ENCODE data around the gene PRSS16. TPM values are rescaled to one million over a fixed set of nuclear protein-coding genes. Genes with fewer than 3 reads are reported as not detected.

Gene PRSS16
- total and polyA plus RNA-seq, 9 of the 15 experiments (the other 6 are each of a cell fraction or from before 2014, with no cell fraction given), result 4.5 to 21.3 (median 12.1) TPM

- TF ChIP-seq STAT5A (IDR thresholded peaks at IDR 0.05; ENCODE audit: borderline replicate concordance, low read length), result peak; percentile 54
- TF ChIP-seq USF1 (CRISPR knock-in tag; IDR thresholded peaks at IDR 0.05), result no peak
- TF ChIP-seq XRCC4 (IDR thresholded peaks at IDR 0.05; ENCODE audit: extremely low read depth, insufficient read depth, insufficient read length), result no peak
- peak in 1 of 2 experiments; percentile 80; a peak in 1 of 4 replicates for TF ChIP-seq BCLAF1 (IDR thresholded peaks at IDR 0.05; ENCODE audit: borderline replicate concordance in 1 of 2, control insufficient read depth in 1 of 2, low read depth in 2 of 2, low read length in 1 of 2)
- TF ChIP-seq SMARCA5 (IDR thresholded peaks at IDR 0.05), result peak; percentile 65; the same call in 1 of the 2 replicates
- TF ChIP-seq PHB2 (IDR thresholded peaks at IDR 0.05; ENCODE audit: low read depth), result 0 out of 2 replicates have a peak, but pooled peaks have one; percentile 8
- no peak; the same call in 1 of the 2 replicates for TF ChIP-seq ETS1 (conservative IDR thresholded peaks at IDR 0.05; ENCODE audit: control insufficient read depth, low read depth, low read length)
- no peak for TF ChIP-seq POLR3G (IDR thresholded peaks at IDR 0.05; ENCODE audit: extremely low read depth, insufficient read length, insufficient replicate concordance)
- no peak; the same call in 1 of the 2 replicates for TF ChIP-seq MEF2A (IDR thresholded peaks at IDR 0.05; ENCODE audit: control insufficient read depth, low read depth, low read length)
- no peak for TF ChIP-seq NEUROD1 (IDR thresholded peaks at IDR 0.05; ENCODE audit: borderline replicate concordance, low read depth, low read length, partially characterized antibody)
- TF ChIP-seq HOMEZ (CRISPR knock-in tag; IDR thresholded peaks at IDR 0.05), result no peak
- TF ChIP-seq UBTF (IDR thresholded peaks at IDR 0.05; ENCODE audit: borderline replicate concordance in 1 of 2, low read depth in 2 of 2, low read length in 2 of 2), result 0 out of 4 replicates have a peak, but pooled peaks of 1 of the 2 experiments have one; percentile 44
- 0 out of 2 replicates have a peak, but pooled peaks have one; percentile 32 for TF ChIP-seq ZBTB5 (IDR thresholded peaks at IDR 0.05)
- TF ChIP-seq FOXA1 (IDR thresholded peaks at IDR 0.05; ENCODE audit: borderline replicate concordance), result no peak
These were observed 48.0 kb downstream of the PRSS16 start (continued) for GRCh38 chr6:27295301-27296079.

All from K562 (cell line).